HG03521 (cell line): ENCODE measurements around the gene MYO7B.
A peak's percentile ranks its signal among the peaks of the same experiment; 100 is the strongest.

ENCODE experiments used
- ATAC-seq: cut with Tn5 transposase; IDR thresholded peaks from one replicate; pipeline ENCODE4 v1.9.1; 2021; ENCODE audit warnings: mild to moderate bottlenecking, moderate library complexity; ENCODE audit not compliant: unreplicated experiment

Gene MYO7B

DNA sequence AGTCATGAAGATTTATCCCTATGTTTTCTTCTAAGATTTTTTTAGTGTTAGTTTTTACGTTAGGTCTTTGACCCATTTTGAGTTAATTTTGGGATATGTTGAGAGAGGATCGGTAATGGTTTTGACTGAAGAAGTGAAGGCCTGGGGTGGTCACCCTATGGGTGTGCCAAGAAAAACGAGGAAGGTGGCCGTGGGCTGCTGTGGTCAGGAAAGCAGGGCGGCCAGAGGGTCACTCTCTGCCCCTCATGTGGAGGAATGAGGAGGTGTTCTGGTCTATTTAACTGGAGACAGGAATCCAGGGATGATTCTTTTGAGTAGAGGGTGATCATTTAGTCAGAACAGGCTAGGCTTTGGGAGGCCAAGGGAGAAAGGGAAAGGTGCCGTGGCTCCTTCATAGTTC lies 50.7 kb downstream of the MYO7B start:
- ATAC-seq: no peak

DNA sequence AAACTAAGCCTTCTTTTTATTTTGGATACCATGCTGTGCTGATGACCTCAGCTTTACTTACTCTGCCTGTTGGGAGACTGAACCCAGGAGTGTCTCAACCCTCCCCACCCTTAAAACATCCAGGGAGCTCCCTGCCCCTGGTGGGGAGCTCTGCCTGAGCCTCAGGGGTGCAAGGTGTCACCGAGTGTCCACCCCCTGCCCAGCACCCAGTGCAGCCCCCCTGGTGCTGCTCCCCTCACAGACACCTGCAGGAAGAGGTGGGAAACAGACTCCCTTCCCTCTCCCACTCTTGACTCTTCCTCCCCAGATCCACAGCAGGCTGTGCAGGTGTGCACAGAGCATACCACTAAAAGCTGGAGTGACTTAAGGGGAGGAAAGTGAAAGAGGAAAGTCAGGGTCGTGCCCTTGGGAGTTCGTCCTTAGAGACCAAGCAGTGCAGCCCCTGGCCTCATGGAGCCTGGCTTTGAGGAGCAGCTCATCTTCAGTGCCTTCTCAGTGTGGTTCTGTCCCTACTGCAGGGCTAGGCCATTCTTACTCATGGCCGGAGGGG lies 51.3 kb downstream of the MYO7B start:
- no peak for ATAC-seq

- no peak for ATAC-seq
Observed at GRCh38 chr2:127588241-127588640, 52.8 kb downstream of the MYO7B start.

GRCh38 chr2:127589358-127589757 lies 53.9 kb downstream of the MYO7B start:
- ATAC-seq: no peak

DNA sequence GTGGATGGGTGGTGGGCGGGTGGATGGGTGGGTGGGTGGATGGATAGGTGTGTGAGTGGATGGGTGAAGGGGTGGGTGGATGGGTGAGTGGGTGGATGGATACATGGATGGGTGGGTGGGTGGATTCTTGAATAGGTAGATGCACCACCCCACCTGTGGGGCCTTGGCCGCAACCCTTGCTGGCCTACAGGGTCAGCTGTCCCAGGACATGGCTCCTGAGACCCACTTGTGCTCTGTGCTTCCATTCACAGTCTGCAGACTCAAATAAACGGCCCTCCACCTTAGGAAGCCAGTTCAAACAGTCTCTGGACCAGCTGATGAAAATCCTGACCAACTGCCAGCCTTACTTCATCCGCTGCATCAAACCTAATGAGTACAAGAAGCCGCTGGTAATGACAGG lies 54.4 kb downstream of the MYO7B start:
- no peak for ATAC-seq

GRCh38 chr2:127590386-127591190 lies 55.1 kb downstream of the MYO7B start:
- ATAC-seq: no peak

GRCh38 chr2:127591221-127591923 lies 55.9 kb downstream of the MYO7B start:
- peak; percentile 77 for ATAC-seq

- no peak for ATAC-seq
Observed at GRCh38 chr2:127592761-127593227, 57.3 kb downstream of the MYO7B start.

DNA sequence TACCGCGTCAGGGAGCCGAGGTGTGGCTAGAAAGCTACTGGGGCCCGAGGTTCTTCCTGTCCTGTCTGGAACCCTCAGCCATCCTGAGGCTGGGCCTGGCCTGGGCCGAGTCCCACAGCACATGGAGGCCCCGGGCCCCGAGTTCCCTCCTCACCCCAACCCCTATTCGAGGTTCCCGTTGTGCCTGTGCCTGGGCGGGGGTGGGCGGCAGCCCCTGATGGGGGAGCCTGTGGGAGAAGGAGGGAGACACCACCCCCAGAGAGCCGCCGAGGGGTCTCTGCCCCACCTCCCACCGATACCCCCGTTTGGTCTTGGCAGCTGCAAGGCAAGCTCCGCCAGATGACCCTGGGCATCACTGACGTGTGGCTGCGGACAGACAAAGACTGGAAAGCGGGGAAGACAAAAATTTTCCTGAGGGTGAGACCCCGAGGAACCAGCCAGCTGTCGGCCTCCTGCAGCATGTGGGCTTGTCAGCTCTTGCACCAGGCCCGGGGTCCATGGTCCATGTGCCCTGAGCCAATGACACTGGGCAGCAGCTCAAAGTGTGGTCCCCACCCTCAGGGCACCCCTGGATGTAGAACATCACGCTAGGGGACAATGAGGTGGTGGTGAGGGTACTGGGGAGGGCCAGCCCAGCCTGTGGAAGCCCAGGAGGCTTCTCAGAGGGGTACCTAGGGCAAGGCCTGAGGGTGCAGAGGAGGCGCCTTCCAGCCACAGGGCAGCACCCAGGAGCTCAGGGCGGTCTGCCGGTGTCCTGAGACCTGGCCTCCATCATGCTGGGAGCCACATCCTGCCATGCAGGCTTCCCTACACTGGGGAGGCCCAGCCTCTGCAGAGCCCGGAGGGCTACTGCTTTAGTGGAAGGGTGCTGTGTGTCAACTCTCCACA lies 58.0 kb downstream of the MYO7B start:
- no peak for ATAC-seq

DNA sequence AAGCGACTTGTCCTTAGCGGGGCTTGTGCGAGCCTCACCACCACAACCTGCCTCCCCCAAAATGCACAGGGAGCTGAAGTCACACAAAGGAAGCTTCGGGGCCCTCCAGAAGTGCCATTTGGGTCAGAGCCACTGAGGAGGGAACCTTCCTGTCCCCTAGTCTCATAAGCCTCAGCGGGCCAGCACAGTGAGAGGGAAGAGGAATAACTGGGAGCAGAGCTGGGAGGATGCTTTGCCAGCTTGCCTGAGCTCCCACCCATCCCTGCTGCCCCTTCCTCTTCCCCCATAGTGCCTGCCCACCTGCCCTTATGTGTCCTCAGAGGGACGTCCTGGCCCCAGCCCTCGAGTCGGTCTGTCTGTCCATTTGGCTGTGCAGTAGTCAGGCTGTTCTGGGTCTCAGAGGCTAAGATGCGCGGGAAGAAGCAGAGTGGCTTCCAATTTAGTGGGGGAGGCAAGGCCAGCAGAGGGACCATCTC lies 58.7 kb downstream of the MYO7B start:
- no peak for ATAC-seq

- ATAC-seq: no peak
Observed at GRCh38 chr2:127596311-127597045, 61.0 kb downstream of the MYO7B start.

- ATAC-seq: no peak
Observed at GRCh38 chr2:127597046-127597983, 61.8 kb downstream of the MYO7B start.

- ATAC-seq: no peak
Observed at GRCh38 chr2:127597984-127598380, 62.5 kb downstream of the MYO7B start.

- ATAC-seq: no peak
Observed at GRCh38 chr2:127598711-127599110, 63.2 kb downstream of the MYO7B start.

- no peak for ATAC-seq
Observed at GRCh38 chr2:127599211-127599610, 63.7 kb downstream of the MYO7B start.

- no peak for ATAC-seq
Observed at GRCh38 chr2:127604986-127605385, 69.5 kb downstream of the MYO7B start.

DNA sequence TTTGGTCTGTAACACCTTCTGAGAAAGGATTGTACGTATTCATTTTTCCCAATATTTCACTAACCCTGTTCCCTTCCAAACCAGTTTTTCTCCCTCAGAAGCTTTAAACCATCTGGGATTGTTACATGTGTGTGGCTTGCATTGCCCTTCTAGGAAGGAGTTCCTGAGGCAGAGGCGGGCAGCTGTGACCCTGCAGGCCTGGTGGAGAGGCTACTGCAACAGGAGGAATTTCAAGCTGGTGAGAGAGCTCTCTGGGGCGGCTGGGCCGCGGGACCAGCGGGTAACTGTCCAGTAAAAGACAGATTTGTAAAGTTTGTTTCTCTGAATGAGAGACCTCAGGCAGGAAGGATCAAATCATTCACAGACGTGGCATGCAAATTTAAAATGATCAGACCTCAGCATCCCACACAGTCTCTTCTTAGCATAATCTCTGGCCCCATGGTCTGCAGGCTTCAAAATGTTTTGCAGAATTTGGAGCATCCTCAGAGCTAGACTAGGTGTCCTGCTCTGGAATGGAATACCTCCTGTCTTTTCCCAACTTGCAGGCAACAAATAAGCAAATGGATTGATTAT lies 70.3 kb downstream of the MYO7B start:
- ATAC-seq: no peak

DNA sequence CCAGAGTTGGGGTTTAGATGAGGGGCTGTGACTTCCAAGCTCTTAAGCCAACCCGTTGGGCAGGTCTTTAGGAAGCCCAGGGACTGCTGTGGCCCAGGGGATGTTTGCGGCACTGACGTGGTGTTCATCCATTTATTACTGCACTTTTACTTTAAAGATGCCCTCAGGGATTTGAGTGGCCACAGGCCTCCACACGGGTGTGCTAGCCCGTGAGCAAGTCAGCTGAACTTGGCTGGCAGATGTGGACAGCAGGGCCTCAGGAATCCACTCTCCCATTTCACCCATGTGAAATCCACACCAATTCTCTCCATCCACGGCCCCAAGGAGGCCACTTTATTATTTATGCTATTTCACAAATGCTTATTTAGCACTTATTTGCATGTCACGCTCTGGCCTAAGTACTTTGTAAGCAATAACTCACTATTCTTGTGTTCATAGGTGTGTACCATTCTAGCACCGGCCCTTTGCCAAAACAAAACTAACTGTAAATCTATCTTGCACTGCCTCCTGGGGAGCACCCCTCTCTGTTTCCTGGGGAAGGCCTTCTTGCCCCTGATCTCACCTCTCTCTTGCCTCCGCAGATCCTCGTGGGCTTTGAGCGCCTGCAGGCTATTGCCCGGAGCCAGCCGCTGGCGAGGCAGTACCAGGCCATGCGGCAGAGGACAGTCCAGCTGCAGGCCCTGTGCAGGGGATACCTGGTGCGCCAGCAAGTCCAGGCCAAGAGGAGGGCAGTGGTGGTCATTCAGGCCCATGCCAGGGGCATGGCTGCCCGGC lies 71.3 kb downstream of the MYO7B start:
- no peak for ATAC-seq
